ENCODE measurements around the gene OXGR1.
"Not testable (repeated sequence)": the region's sequence is repeated elsewhere in the genome, so short reads cannot be mapped to it uniquely, and the experiment has no call there.

Gene OXGR1

DNA sequence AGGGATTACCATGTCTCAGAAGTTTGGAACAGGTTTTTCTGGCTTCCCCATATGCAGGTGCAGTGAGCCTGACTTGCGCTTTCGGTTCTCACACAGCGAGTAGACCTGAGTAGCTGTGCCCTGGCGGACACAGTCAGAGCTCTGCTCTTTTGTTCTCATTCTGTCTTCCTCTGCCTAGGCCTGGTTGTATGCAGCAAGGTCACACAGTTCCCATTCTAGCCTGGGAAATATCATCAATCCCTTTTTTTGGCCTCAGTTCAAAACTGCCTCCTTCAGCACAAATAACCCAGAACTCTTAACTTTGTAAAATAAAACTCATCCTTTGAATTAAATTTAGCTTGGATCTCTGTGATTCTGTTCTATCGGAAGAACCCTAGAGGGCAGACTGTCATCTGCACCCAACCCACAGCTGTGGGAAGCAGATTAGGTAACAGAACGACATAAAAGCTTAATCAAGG, 10.2 kb downstream of the OXGR1 start:
- Histone ChIP-seq H3K4me3 (ENCODE audit: low read depth, low read length, poor library complexity, severe bottlenecking) (no peak overlapping the region), H3K4me2 (ENCODE audit: low read length) (no peak overlapping the region), H3K9ac (ENCODE audit: low read length) (no peak overlapping the region)

DNA sequence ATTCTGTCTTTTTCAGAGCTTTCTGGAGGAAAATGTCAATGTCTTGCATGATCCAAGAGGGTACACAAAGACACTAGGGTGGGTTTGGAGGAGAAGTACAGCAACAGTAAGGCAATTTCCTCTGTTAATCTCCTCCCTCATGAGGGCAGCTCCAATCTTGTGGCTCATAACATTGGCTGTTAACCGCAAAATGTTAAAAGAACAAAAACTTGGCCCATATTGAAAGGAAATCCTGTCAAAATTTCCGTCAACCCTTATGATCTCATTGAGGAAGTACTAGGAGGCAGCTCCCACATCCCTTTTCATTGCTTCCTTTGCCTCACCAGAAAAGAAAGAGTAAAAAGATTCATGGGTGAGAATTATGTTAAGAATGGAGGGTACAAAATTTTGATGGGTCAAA, 11.6 kb downstream of the OXGR1 start:
- Histone ChIP-seq H3K27me3 (ENCODE audit: insufficient read depth, low read length) (no peaks in the 10 kb centered on the region), H3F3A (ENCODE audit: insufficient read depth, low read length) (no peaks in the 10 kb centered on the region)
- TF ChIP-seq EZH2 (IDR thresholded peaks at IDR 0.05; ENCODE audit: borderline replicate concordance, low read length), result no peak
- TF ChIP-seq, protein P1, sequence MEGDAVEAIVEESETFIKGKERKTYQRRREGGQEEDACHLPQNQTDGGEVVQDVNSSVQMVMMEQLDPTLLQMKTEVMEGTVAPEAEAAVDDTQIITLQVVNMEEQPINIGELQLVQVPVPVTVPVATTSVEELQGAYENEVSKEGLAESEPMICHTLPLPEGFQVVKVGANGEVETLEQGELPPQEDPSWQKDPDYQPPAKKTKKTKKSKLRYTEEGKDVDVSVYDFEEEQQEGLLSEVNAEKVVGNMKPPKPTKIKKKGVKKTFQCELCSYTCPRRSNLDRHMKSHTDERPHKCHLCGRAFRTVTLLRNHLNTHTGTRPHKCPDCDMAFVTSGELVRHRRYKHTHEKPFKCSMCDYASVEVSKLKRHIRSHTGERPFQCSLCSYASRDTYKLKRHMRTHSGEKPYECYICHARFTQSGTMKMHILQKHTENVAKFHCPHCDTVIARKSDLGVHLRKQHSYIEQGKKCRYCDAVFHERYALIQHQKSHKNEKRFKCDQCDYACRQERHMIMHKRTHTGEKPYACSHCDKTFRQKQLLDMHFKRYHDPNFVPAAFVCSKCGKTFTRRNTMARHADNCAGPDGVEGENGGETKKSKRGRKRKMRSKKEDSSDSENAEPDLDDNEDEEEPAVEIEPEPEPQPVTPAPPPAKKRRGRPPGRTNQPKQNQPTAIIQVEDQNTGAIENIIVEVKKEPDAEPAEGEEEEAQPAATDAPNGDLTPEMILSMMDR (IDR thresholded peaks at IDR 0.05; ENCODE audit: low read length), result no peak

More for the DNA sequence above, 10.2 kb downstream of the OXGR1 start:
- H3K9me2 ChIP-seq (ENCODE audit: low read depth, low read length), result no peaks in the 10 kb centered on the region
- H3K36me3 ChIP-seq (ENCODE audit: insufficient read depth, low read length), result no peaks in the 10 kb centered on the region
- no peaks in the 10 kb centered on the region for H3K27me3 ChIP-seq (ENCODE audit: insufficient read depth, low read length)
- no peak overlapping the region for H3K27ac ChIP-seq (ENCODE audit: low read depth, low read length, poor library complexity, severe bottlenecking)
- no peaks in the 10 kb centered on the region for H3K79me2 ChIP-seq (ENCODE audit: insufficient read depth, low read length)
- no peak for TF ChIP-seq EZH2 (IDR thresholded peaks at IDR 0.05; ENCODE audit: borderline replicate concordance, low read length)
- TF ChIP-seq, protein P1 (IDR thresholded peaks at IDR 0.05; ENCODE audit: low read length), result no peak
- no peaks in the 10 kb centered on the region for H4K20me1 ChIP-seq (ENCODE audit: insufficient read depth, low read length)
- no peaks in the 10 kb centered on the region for H3K9me3 ChIP-seq (ENCODE audit: low read length)
- H3K4me1 ChIP-seq (ENCODE audit: insufficient read depth, low read length, severe bottlenecking), result no peaks in the 10 kb centered on the region
- H3F3A ChIP-seq (ENCODE audit: insufficient read depth, low read length), result no peaks in the 10 kb centered on the region
- H2AFZ ChIP-seq (ENCODE audit: low read length), result no peak overlapping the region

GRCh38 chr13:96979861-96980260, 14.4 kb downstream of the OXGR1 start:
- H3K4me3 ChIP-seq (ENCODE audit: low read depth, low read length, poor library complexity, severe bottlenecking); H3K4me2 ChIP-seq (ENCODE audit: low read length); H3K4me1 ChIP-seq (ENCODE audit: insufficient read depth, low read length, severe bottlenecking); H3K9me2 ChIP-seq (ENCODE audit: low read depth, low read length); H3F3A ChIP-seq (ENCODE audit: insufficient read depth, low read length); H3K9ac ChIP-seq (ENCODE audit: low read length); H3K27ac ChIP-seq (ENCODE audit: low read depth, low read length, poor library complexity, severe bottlenecking); H4K20me1 ChIP-seq (ENCODE audit: insufficient read depth, low read length); H3K36me3 ChIP-seq (ENCODE audit: insufficient read depth, low read length); H3K27me3 ChIP-seq (ENCODE audit: insufficient read depth, low read length); H3K9me3 ChIP-seq (ENCODE audit: low read length); H3K79me2 ChIP-seq (ENCODE audit: insufficient read depth, low read length); H2AFZ ChIP-seq (ENCODE audit: low read length): not testable (repeated sequence)

More for the DNA sequence above, 11.6 kb downstream of the OXGR1 start:
- no peaks in the 10 kb centered on the region for H4K20me1 ChIP-seq (ENCODE audit: insufficient read depth, low read length)
- H3K36me3 ChIP-seq (ENCODE audit: insufficient read depth, low read length), result no peaks in the 10 kb centered on the region
- no peak overlapping the region for H3K27ac ChIP-seq (ENCODE audit: low read depth, low read length, poor library complexity, severe bottlenecking)
- no peaks in the 10 kb centered on the region for H3K9me2 ChIP-seq (ENCODE audit: low read depth, low read length)
- H3K4me1 ChIP-seq (ENCODE audit: insufficient read depth, low read length, severe bottlenecking), result no peaks in the 10 kb centered on the region
- H3K9ac ChIP-seq (ENCODE audit: low read length), result no peak overlapping the region
- no peak overlapping the region for H3K4me2 ChIP-seq (ENCODE audit: low read length)
- H2AFZ ChIP-seq (ENCODE audit: low read length), result no peak overlapping the region
- H3K9me3 ChIP-seq (ENCODE audit: low read length), result no peaks in the 10 kb centered on the region
- H3K4me3 ChIP-seq (ENCODE audit: low read depth, low read length, poor library complexity, severe bottlenecking), result no peak overlapping the region
- no peaks in the 10 kb centered on the region for H3K79me2 ChIP-seq (ENCODE audit: insufficient read depth, low read length)

DNA sequence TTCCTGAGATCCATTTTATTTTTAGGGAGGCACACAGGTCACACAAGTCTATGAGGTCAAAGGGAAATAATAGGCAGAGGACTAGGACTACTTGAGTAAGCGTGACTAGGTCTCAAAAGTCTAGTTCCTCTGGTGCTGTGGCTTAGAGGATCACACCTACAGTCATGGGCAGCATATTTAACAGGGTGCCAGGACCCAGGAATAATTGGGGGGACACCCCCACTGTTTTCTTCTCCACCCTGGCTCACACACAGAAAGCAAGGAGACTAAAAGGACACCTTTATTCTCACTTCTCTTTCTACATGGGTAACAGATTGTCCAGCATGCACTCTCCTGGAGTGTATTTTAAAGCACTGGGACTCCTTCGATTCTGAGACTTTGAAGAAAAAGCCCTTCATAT, 26.2 kb downstream of the OXGR1 start:
- Histone ChIP-seq H3K4me2 (ENCODE audit: low read length) (no peak overlapping the region), H2AFZ (ENCODE audit: low read length) (no peak overlapping the region)
- TF ChIP-seq, protein P1 (IDR thresholded peaks at IDR 0.05; ENCODE audit: low read length), result no peak
- no peak for TF ChIP-seq EZH2 (IDR thresholded peaks at IDR 0.05; ENCODE audit: borderline replicate concordance, low read length)

More for the DNA sequence above, 26.2 kb downstream of the OXGR1 start:
- H3K27me3 ChIP-seq (ENCODE audit: insufficient read depth, low read length), result no peaks in the 10 kb centered on the region
- no peak overlapping the region for H3K9ac ChIP-seq (ENCODE audit: low read length)
- H3K27ac ChIP-seq (ENCODE audit: low read depth, low read length, poor library complexity, severe bottlenecking), result no peak overlapping the region
- no peaks in the 10 kb centered on the region for H3K36me3 ChIP-seq (ENCODE audit: insufficient read depth, low read length)
- no peaks in the 10 kb centered on the region for H3K79me2 ChIP-seq (ENCODE audit: insufficient read depth, low read length)
- H3K9me2 ChIP-seq (ENCODE audit: low read depth, low read length), result no peaks in the 10 kb centered on the region
- H4K20me1 ChIP-seq (ENCODE audit: insufficient read depth, low read length), result no peaks in the 10 kb centered on the region
- no peaks in the 10 kb centered on the region for H3F3A ChIP-seq (ENCODE audit: insufficient read depth, low read length)
- peaks cover 20% of the 10 kb centered on the region for H3K9me3 ChIP-seq (ENCODE audit: low read length)
- H3K4me3 ChIP-seq (ENCODE audit: low read depth, low read length, poor library complexity, severe bottlenecking), result no peak overlapping the region
- H3K4me1 ChIP-seq (ENCODE audit: insufficient read depth, low read length, severe bottlenecking), result no peaks in the 10 kb centered on the region
